ENCODE results near the gene RPP25L.
A peak's percentile ranks its signal among the peaks of the same experiment; 100 is the strongest.

The RPP25L gene, protein sequence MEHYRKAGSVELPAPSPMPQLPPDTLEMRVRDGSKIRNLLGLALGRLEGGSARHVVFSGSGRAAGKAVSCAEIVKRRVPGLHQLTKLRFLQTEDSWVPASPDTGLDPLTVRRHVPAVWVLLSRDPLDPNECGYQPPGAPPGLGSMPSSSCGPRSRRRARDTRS

DNA sequence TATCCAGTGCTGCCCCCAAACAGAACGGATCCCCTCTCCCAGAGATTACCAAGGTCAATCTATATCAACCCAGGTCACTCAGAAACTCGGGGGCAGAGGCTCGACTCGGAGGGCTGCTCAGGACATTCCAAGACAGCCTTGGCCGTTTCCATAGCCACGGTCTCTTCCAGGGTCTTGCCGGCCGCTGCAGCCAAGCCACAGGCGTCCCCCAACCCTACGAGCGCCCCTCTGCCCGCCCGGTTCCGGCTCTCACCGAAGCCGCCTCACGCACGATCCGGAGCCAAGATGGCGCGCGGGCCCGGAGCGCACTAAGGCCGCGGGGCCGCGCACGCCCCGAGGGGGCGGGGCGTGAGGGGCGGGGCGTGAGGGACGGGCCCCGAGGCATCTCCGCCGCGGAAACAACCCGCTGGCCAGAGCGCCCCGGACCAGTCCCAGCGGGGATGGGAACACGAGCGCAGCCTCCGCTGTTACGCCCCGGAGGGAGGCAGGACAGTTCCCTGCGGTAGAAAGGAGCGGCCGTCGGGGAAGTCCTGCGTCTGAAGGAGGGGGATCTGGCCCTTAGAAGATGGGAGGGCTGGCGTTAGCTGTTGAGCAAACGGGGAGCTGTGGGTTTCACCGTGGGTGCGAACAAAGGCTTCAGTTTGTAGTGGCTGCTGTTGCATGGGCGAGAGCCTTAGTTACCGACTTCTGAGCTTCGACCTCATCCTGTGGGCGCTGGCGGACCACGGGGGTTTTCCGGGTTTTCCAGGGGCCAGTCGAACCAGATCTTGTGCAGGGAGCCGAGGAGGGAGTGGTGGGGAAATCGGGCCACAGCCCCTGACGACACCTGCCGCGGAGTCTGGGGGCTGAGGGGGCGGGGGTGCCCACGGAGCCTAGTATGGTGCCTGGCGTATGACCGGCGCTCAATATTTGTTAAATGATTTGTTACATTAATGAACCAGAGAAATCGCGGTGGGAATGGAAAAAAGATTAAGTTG, at the start of gene RPP25L:
RPP25L (minus strand) TSS at position 287 of the 977 bp plus-strand sequence. CDS start 801 bp downstream, outside the sequence.
- TF ChIP-seq L3MBTL2 (conservative IDR thresholded peaks at IDR 0.05) (peak; percentile 46), ZNF384 (IDR thresholded peaks at IDR 0.05) (no peak)
- ChIA-PET POLR2A (interaction anchor here (0.9 to 2.1 kb wide), 3 partner anchors 22 to 26 kb away, joined by 3 to 6 read pairs (median 4); partner anchors contain the start of gene SIGMAR1), CTCF (interaction anchor here (2.3 kb wide), 1 partner anchor 23 kb away, joined by 15 read pairs; no protein-coding TSS in a partner anchor)
- peak; percentile 93 for DNase-seq (ENCODE audit: extremely low spot score)

DNA sequence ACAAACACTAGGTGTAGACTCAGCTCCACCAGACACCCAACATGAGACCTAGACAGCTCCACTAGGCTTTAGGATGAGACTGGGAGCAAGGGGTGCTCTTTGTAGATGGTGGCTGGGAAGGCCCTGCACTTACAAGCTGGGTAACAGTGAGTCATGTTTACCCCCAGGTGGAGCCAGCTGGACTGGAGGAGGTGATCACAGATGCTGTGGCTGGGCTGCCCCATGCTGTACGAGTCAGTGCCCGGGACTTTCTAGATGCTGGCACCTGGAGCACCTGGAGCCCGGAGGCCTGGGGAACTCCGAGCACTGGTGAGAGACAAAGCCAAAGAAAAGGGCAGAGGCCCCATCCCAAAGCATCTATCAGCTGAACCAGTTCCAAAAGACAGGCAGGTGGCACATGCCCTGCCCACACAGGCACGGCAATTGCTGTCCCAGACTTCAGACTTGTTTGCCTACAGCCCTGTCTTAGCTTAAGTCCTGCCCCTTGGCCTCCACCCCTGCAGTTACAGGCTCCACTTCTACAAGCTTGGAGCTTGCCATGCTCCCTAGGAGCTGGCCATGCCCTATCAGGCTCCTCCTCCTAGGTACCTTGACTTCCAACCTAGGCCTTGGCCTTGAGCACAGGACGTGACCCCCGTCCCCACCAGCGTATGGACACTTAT, 47.8 kb upstream of the RPP25L start:
- no peak for TF ChIP-seq BHLHE40 (IDR thresholded peaks at IDR 0.05; ENCODE audit: borderline replicate concordance)
- TF ChIP-seq LEF1 (IDR thresholded peaks at IDR 0.05; ENCODE audit: borderline replicate concordance): no peak
- TF ChIP-seq, protein P1, sequence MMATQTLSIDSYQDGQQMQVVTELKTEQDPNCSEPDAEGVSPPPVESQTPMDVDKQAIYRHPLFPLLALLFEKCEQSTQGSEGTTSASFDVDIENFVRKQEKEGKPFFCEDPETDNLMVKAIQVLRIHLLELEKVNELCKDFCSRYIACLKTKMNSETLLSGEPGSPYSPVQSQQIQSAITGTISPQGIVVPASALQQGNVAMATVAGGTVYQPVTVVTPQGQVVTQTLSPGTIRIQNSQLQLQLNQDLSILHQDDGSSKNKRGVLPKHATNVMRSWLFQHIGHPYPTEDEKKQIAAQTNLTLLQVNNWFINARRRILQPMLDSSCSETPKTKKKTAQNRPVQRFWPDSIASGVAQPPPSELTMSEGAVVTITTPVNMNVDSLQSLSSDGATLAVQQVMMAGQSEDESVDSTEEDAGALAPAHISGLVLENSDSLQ (IDR thresholded peaks at IDR 0.05): no peak
- no peak for TF ChIP-seq TARDBP (IDR thresholded peaks at IDR 0.05)
- no peak for TF ChIP-seq SP1 (IDR thresholded peaks at IDR 0.05)
- no peak for TF ChIP-seq ELF4 (IDR thresholded peaks at IDR 0.05)
- TF ChIP-seq FOXK2 (IDR thresholded peaks at IDR 0.05): no peak
- no peak for TF ChIP-seq HDGF (IDR thresholded peaks at IDR 0.05; ENCODE audit: borderline replicate concordance)
- no peak for TF ChIP-seq L3MBTL2 (conservative IDR thresholded peaks at IDR 0.05)
- TF ChIP-seq FOXA1 (IDR thresholded peaks at IDR 0.05): no peak
- TF ChIP-seq SUZ12 (IDR thresholded peaks at IDR 0.05): no peak
- no peak for TF ChIP-seq NFRKB (IDR thresholded peaks at IDR 0.05)
- TF ChIP-seq ARNT (IDR thresholded peaks at IDR 0.05): no peak
- TF ChIP-seq CTBP1 (IDR thresholded peaks at IDR 0.05; ENCODE audit: borderline replicate concordance): no peak
- TF ChIP-seq FOXM1 (IDR thresholded peaks at IDR 0.05; ENCODE audit: borderline replicate concordance): no peak
- CTCF ChIA-PET: no interaction called here
- POLR2A ChIA-PET: interaction anchor here (1.2 kb wide), 1 partner anchor 21 kb away, joined by 3 read pairs; no protein-coding TSS in a partner anchor
- DNase-seq (ENCODE audit: extremely low spot score): no peak

- ChIA-PET POLR2A (no interaction called here), CTCF (no interaction called here)
- TF ChIP-seq CTBP1 (IDR thresholded peaks at IDR 0.05; ENCODE audit: borderline replicate concordance) (no peak), HDGF (IDR thresholded peaks at IDR 0.05; ENCODE audit: borderline replicate concordance) (no peak), BHLHE40 (IDR thresholded peaks at IDR 0.05; ENCODE audit: borderline replicate concordance) (no peak), FOXK2 (IDR thresholded peaks at IDR 0.05) (no peak), FOXA1 (IDR thresholded peaks at IDR 0.05) (no peak), ELF4 (IDR thresholded peaks at IDR 0.05) (no peak), SP1 (IDR thresholded peaks at IDR 0.05) (no peak), ARNT (IDR thresholded peaks at IDR 0.05) (no peak), L3MBTL2 (conservative IDR thresholded peaks at IDR 0.05) (no peak), NFRKB (IDR thresholded peaks at IDR 0.05) (no peak), LEF1 (IDR thresholded peaks at IDR 0.05; ENCODE audit: borderline replicate concordance) (no peak)
- TF ChIP-seq, protein P1 (IDR thresholded peaks at IDR 0.05): no peak
- no peak for DNase-seq (ENCODE audit: extremely low spot score)
These were observed 46.6 kb upstream of the RPP25L start for GRCh38 chr9:34658461-34658860.

- TF ChIP-seq NFRKB (IDR thresholded peaks at IDR 0.05) (no peak), ELF4 (IDR thresholded peaks at IDR 0.05) (no peak), L3MBTL2 (conservative IDR thresholded peaks at IDR 0.05) (no peak), CTBP1 (IDR thresholded peaks at IDR 0.05; ENCODE audit: borderline replicate concordance) (no peak)
- no peak for DNase-seq (ENCODE audit: extremely low spot score)
- ChIA-PET CTCF (no interaction called here), POLR2A (interaction anchor here (1.4 kb wide), 1 partner anchor 19 kb away, joined by 3 read pairs; the partner anchor contains the start of gene SIGMAR1)
These were observed 45.1 kb upstream of the RPP25L start for GRCh38 chr9:34656992-34657391.

GRCh38 chr9:34655394-34655793, 43.5 kb upstream of the RPP25L start:
- TF ChIP-seq ARNT (IDR thresholded peaks at IDR 0.05) (no peak), SUZ12 (IDR thresholded peaks at IDR 0.05) (no peak), ELF4 (IDR thresholded peaks at IDR 0.05) (no peak), FOXM1 (IDR thresholded peaks at IDR 0.05; ENCODE audit: borderline replicate concordance) (no peak), FOXA1 (IDR thresholded peaks at IDR 0.05) (no peak)
- no peak for DNase-seq (ENCODE audit: extremely low spot score)
- ChIA-PET CTCF (no interaction called here), POLR2A (no interaction called here)

DNA sequence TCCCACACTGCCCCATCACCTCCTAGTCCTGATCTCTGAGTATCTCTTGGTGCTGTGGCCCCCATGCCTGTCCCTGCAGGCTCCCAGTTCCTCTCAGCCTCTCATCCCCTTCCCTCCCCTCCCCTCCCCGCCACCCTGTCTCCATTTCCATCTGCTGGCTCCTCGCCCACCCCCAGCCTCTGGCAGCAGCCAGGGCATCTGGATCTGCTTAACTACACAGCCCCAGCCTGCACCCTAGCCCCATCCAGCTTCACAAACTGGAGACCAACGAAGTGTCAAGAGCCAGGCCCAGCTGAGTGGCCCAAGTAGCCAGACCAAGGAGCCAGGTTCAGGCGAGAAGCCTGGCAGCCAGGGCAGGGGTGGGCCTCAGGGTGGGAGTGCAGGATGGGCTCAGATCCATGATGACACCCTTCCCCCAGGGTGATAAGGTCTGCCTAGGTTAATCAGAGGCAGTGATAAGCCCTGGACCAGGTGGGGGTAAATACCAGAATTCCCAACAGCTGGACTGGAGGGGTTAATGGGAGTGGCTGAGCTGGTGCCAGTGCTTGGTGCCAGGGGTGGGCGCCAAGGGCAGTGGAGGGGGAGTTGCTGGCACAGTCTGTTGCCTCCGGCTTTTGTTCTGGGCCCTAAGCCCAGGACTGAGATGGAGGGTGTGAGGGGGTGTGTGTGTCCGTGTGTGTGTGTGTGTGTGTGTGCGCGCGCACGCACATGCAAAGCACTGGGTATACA, 42.6 kb upstream of the RPP25L start:
- POLR2A ChIA-PET: no interaction called here
- DNase-seq (ENCODE audit: extremely low spot score): no peak
- CTCF ChIA-PET: no interaction called here
- TF ChIP-seq ARNT (IDR thresholded peaks at IDR 0.05): no peak
- TF ChIP-seq L3MBTL2 (conservative IDR thresholded peaks at IDR 0.05): no peak
- no peak for TF ChIP-seq SUZ12 (IDR thresholded peaks at IDR 0.05)
- no peak for TF ChIP-seq CTBP1 (IDR thresholded peaks at IDR 0.05; ENCODE audit: borderline replicate concordance)
- TF ChIP-seq BHLHE40 (IDR thresholded peaks at IDR 0.05; ENCODE audit: borderline replicate concordance): no peak
- no peak for TF ChIP-seq FOXK2 (IDR thresholded peaks at IDR 0.05)
- TF ChIP-seq FOXA1 (IDR thresholded peaks at IDR 0.05): no peak
- TF ChIP-seq NFRKB (IDR thresholded peaks at IDR 0.05): no peak
- TF ChIP-seq, protein P1 (IDR thresholded peaks at IDR 0.05): no peak
- no peak for TF ChIP-seq ELF4 (IDR thresholded peaks at IDR 0.05)
- TF ChIP-seq TARDBP (IDR thresholded peaks at IDR 0.05): no peak
- no peak for TF ChIP-seq LEF1 (IDR thresholded peaks at IDR 0.05; ENCODE audit: borderline replicate concordance)
- no peak for TF ChIP-seq FOXM1 (IDR thresholded peaks at IDR 0.05; ENCODE audit: borderline replicate concordance)
